ENCODE data around the gene TAF3.

GRCh38 chr10:7795605-7796004 is 22.7 kb upstream of the TAF3 start:
- TF ChIP-seq RAD21 (IDR thresholded peaks at IDR 0.05; ENCODE audit: low read length), result no peak
- no peak for TF ChIP-seq CTCF (IDR thresholded peaks at IDR 0.05)
- no peak for TF ChIP-seq EP300 (IDR thresholded peaks at IDR 0.05; ENCODE audit: borderline replicate concordance in 1 of 2, low read depth in 1 of 2, low read length in 1 of 2)
- TF ChIP-seq POLR2AphosphoS5 (IDR thresholded peaks at IDR 0.05; ENCODE audit: low read depth, low read length), result no peak
- TF ChIP-seq SMC3 (IDR thresholded peaks at IDR 0.05; ENCODE audit: low read depth, low read length), result no peak
- TF ChIP-seq REST (IDR thresholded peaks at IDR 0.05; ENCODE audit: low read depth, low read length), result no peak
- TF ChIP-seq NFIC (IDR thresholded peaks at IDR 0.05; ENCODE audit: borderline replicate concordance), result no peak
- no peak for TF ChIP-seq RCOR1 (IDR thresholded peaks at IDR 0.05; ENCODE audit: low read length)
- no peak for TF ChIP-seq PBX3 (IDR thresholded peaks at IDR 0.05)
- no peak for TF ChIP-seq GATA2 (CRISPR knock-in tag; IDR thresholded peaks at IDR 0.05)
- no peak for TF ChIP-seq ZBTB33 (IDR thresholded peaks at IDR 0.05; ENCODE audit: borderline replicate concordance, low read depth)
- no peak for TF ChIP-seq SIN3A (IDR thresholded peaks at IDR 0.05; ENCODE audit: borderline replicate concordance, low read depth, low read length)
- no peak for TF ChIP-seq YY1 (IDR thresholded peaks at IDR 0.05; ENCODE audit: low read depth)
- TF ChIP-seq, protein P1, sequence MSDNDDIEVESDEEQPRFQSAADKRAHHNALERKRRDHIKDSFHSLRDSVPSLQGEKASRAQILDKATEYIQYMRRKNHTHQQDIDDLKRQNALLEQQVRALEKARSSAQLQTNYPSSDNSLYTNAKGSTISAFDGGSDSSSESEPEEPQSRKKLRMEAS (IDR thresholded peaks at IDR 0.05; ENCODE audit: low read depth), result no peak
